Transverse colon (tissue), 4 donors: ENCODE measurements around the gene PDZRN3. TPM values are rescaled to one million over a fixed set of nuclear protein-coding genes. Genes with fewer than 3 reads are reported as not detected.

ENCODE experiments used
- DNase-seq: peaks from one replicate; pipeline ENCODE4 v3.0.0-alpha.2; 2019
- H3K27ac ChIP-seq, 4 donors: fragments of 200-600 bp; sonication (generic); 2 replicates each; pipeline ENCODE4 v1.5.1; 2016 to 2018; ENCODE audit warnings: inconsistent platforms in 4 of 4
- H3K27me3 ChIP-seq: fragments of 200-600 bp; sonication (generic); 2 replicates; pipeline ENCODE4 v1.5.1; 2017; ENCODE audit warnings: inconsistent platforms
- H3K36me3 ChIP-seq, 4 donors: fragments of 200-600 bp; sonication (generic); 2 replicates each; pipeline ENCODE4 v1.5.1; 2017 to 2019; ENCODE audit warnings: inconsistent platforms in 4 of 4
- H3K4me1 ChIP-seq, 4 donors: fragments of 200-600 bp; sonication (generic); 2 replicates each; pipeline ENCODE4 v1.5.1; 2017 to 2020; ENCODE audit warnings: inconsistent platforms in 4 of 4
- H3K4me3 ChIP-seq, 4 donors: fragments of 200-600 bp; sonication (generic); 1 replicate in 1 of 4; 2 replicates in 3 of 4; pipeline versions ENCODE4 v1.5.1 to v1.6.1; 2017 to 2019; ENCODE audit warnings: inconsistent platforms in 4 of 4
- H3K9me3 ChIP-seq, 2 donors: fragments of 200-600 bp; sonication (generic); 2 replicates each; pipeline ENCODE4 v1.5.1; 2017 to 2019; ENCODE audit warnings: inconsistent platforms in 2 of 2
- EP300 ChIP-seq: sonication (generic); formaldehyde crosslinking; IDR thresholded peaks from one replicate; pipeline ENCODE4 v1.6.1; 2017; ENCODE audit warnings: antibody characterized with exemption, low read depth
- POLR2A ChIP-seq: fragments of 450-650 bp; IDR thresholded peaks from one replicate; pipeline ENCODE4 v1.6.1; 2016; ENCODE audit warnings: antibody characterized with exemption, mild to moderate bottlenecking, moderate library complexity
- POLR2AphosphoS5 ChIP-seq, 3 donors: sonication (generic); formaldehyde crosslinking; IDR thresholded peaks; one replicate each; pipeline ENCODE4 v1.6.1; 2016; ENCODE audit warnings: antibody characterized with exemption in 3 of 3
- WGBS, 2 donors: methylation state at CpG; one replicate each; pipeline ENCODE4 v1.1.5; 2018; ENCODE audit warnings: low coverage in 1 of 2; 5-methylcytosine and 5-hydroxymethylcytosine counted together
- in situ Hi-C, 4 donors: fragments of 200-750 bp; cut with MboI; loops; one replicate each; pipeline versions ENCODE4 v1.15.0 to v1.15.1; 2017; ENCODE audit warnings: low sequenced_read_pairs in 3 of 4, low pct_ligation_motif_present in 1 of 4, low pct_unique_long_range_greater_than_20kb in 1 of 4
- intact Hi-C: fragments of 100-400 bp; cut with DNase I; formaldehyde crosslinking; loops from one replicate; pipeline ENCODE4 v1.15.1; 2023; ENCODE audit warnings: low total_unique reads
- total RNA-seq, 4 donors: library from RNA; depleted of rRNA; stranded (reverse); fragments of >200 nt; gene quantifications; one replicate each; pipeline ENCODE4 v1.1.0, GENCODE V29; 2016
- TF ChIP-seq, protein P1 (sequence below), 5 experiments: fragments of 200-600 bp in 3 of 5; fragments of 450-650 bp in 2 of 5; sonication (generic) in 3 of 5; IDR thresholded peaks; 1 replicate in 2 of 5; 2 replicates in 3 of 5; pipeline ENCODE4 v1.5.1; 2016 to 2017; ENCODE audit warnings: antibody characterized with exemption in 5 of 5, inconsistent platforms in 3 of 5, mild to moderate bottlenecking in 2 of 5, moderate library complexity in 1 of 5

The PDZRN3 gene
- total RNA-seq, 4 donors from 2014 or later, result 31.9 to 191 (median 75.3) TPM

DNA sequence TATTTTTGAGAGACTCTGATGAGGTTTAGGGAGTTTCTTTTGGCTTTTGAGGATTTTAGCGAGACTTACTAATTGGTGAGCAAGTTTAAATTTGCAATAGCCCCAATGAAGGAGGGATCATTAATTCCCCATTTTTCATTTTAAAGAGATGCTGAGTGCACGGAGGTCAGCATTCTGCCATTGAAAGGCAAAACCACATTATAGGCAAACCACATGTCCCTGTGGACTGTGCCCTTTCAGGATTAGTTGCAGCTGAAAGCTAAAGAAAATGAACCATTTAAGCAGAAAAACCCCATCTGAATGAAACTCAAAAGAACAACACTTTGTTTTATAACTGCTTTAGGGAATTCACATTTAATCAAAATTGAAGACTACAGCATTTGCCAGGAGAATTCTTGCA is 246.5 kb downstream of the PDZRN3 start:
- in situ Hi-C loops (no loop called here), intact Hi-C loops (no loop called here)
- H3K27ac ChIP-seq, result no peak overlapping the region
- TF ChIP-seq, protein P1, sequence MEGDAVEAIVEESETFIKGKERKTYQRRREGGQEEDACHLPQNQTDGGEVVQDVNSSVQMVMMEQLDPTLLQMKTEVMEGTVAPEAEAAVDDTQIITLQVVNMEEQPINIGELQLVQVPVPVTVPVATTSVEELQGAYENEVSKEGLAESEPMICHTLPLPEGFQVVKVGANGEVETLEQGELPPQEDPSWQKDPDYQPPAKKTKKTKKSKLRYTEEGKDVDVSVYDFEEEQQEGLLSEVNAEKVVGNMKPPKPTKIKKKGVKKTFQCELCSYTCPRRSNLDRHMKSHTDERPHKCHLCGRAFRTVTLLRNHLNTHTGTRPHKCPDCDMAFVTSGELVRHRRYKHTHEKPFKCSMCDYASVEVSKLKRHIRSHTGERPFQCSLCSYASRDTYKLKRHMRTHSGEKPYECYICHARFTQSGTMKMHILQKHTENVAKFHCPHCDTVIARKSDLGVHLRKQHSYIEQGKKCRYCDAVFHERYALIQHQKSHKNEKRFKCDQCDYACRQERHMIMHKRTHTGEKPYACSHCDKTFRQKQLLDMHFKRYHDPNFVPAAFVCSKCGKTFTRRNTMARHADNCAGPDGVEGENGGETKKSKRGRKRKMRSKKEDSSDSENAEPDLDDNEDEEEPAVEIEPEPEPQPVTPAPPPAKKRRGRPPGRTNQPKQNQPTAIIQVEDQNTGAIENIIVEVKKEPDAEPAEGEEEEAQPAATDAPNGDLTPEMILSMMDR (IDR thresholded peaks at IDR 0.05), result no peak
- TF ChIP-seq POLR2A (no peak), POLR2AphosphoS5 (IDR thresholded peaks at IDR 0.05) (no peak), EP300 (no peak)
- no peaks in the 10 kb centered on the region for H3K27me3 ChIP-seq
- peaks cover 0 to 4% (median 0%) of the 10 kb centered on the region in 4 donors for H3K36me3 ChIP-seq
- H3K9me3 ChIP-seq, result no peaks in the 10 kb centered on the region
- DNase-seq, result no peak
- 69 to 77% methylated on average over 2 of the region's 2 CpGs for WGBS, 2 donors
- no peaks in the 10 kb centered on the region for H3K4me1 ChIP-seq
- H3K4me3 ChIP-seq, result no peak overlapping the region

DNA sequence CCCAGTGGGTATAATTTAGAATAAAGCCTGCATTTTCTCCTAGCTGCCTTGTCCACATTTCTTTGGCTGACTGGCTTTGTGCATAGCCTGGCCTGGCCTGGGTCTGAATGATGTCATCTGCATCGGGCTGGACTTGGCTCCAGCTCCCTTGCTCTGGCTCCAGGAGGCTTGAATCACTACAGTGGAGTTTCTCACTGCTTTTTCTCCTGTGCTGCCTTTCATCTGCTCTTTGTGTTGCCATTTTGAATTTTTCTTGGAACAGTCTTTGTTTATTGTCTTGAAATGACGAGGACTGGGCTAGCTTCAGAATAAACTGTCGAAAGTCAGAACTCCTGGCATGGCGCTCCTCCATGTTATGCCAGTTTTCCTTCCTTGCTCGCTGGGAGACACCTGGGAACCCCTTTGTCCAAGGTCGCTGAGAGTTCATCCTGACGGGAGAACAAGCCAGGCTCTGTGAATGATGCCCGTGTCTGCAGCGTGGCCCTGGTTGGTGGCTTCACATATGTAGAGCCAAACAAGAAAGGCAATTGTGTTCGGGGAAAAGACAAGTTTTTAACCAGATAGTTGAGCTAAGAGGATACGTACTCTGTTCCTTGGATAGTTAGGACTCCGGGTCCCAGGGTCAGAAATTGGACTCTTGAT is 258.9 kb downstream of the PDZRN3 start:
- Histone ChIP-seq H3K4me3 (no peak overlapping the region), H3K27me3 (no peaks in the 10 kb centered on the region), H3K36me3 (no peaks in the 10 kb centered on the region), H3K27ac (peak overlapping the region; percentile 33 to 67 (median 56)), H3K4me1 (no peaks in the 10 kb centered on the region), H3K9me3 (no peaks in the 10 kb centered on the region)
- intact Hi-C loops (no loop called here), in situ Hi-C loops (no loop called here)
- peak; percentile 52 for DNase-seq
- TF ChIP-seq EP300 (peak; percentile 33), POLR2AphosphoS5 (IDR thresholded peaks at IDR 0.05) (peak; percentile 35 to 65 (median 65)), POLR2A (no peak)
- TF ChIP-seq, protein P1 (IDR thresholded peaks at IDR 0.05), result no peak
- WGBS, 2 donors, result 67 to 70% methylated on average over 5 to 12 of the region's 12 CpGs

DNA sequence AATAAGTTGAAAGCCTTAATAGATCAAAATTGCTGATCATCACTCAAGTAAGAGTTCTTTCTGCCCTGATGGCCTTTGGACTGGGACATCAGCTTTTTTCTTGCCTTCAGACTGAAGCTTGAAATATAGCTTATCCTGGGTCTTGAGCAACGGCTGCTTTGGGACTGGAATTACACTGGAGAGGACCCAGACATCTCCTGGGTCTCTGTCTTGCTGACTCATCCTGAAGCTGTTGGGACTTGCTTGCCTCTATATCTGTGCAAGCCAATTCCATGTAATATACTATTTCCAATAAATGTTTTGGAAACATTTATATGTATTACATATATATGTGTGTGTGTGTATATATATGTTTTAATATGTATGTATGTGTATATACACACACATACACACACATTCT is 260.2 kb downstream of the PDZRN3 start:
- no peak for DNase-seq
- Histone ChIP-seq H3K9me3 (no peaks in the 10 kb centered on the region), H3K27ac (no peak overlapping the region), H3K4me1 (no peaks in the 10 kb centered on the region), H3K4me3 (no peak overlapping the region), H3K36me3 (no peaks in the 10 kb centered on the region), H3K27me3 (no peaks in the 10 kb centered on the region)
- WGBS, 2 donors, result 42 to 77% methylated on average over 1 of the region's 1 CpG
- in situ Hi-C loops, result no loop called here
- intact Hi-C loops, result no loop called here
- no peak for TF ChIP-seq EP300
- TF ChIP-seq, protein P1 (IDR thresholded peaks at IDR 0.05), result no peak
- no peak for TF ChIP-seq POLR2AphosphoS5 (IDR thresholded peaks at IDR 0.05)
- no peak for TF ChIP-seq POLR2A

DNA sequence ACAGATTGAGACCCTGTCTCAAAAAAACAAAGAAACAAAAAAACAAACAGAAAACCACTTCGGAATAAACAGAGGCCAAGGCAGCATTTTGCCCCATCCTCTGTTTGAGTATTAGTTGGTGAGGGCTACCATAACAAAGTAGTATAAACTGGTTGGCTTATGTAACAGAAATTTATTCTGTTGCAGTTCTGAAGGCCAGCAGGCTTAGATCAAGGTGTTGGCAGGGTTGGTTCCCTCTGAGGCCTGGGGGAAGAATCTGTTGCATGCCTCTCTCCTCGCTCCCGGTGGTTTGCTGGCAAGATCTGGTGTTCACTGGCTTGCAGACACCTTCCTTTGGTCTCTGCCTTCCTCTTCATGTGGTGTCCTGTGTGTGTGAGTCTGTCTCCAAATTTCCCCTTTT is 261.6 kb downstream of the PDZRN3 start:
- Histone ChIP-seq H3K27ac (peak overlapping the region in 2 of 4 donors; percentile 4 to 21), H3K9me3 (no peaks in the 10 kb centered on the region), H3K4me1 (no peaks in the 10 kb centered on the region), H3K36me3 (no peaks in the 10 kb centered on the region), H3K27me3 (no peaks in the 10 kb centered on the region), H3K4me3 (no peak overlapping the region)
- DNase-seq, result no peak
- intact Hi-C loops, result no loop called here
- 72 to 90% methylated on average over 2 to 3 of the region's 3 CpGs for WGBS, 2 donors
- in situ Hi-C loops, result no loop called here
- TF ChIP-seq EP300, result no peak
- TF ChIP-seq POLR2AphosphoS5 (IDR thresholded peaks at IDR 0.05), result no peak
- TF ChIP-seq, protein P1 (IDR thresholded peaks at IDR 0.05), result no peak
- TF ChIP-seq POLR2A, result no peak
